Right atrium auricular region (tissue), 2 donors: Measurements from ENCODE around the gene RBCK1. TPM values are rescaled to one million over a fixed set of nuclear protein-coding genes. Genes with fewer than 3 reads are reported as not detected.
A peak's percentile ranks its signal among the peaks of the same experiment; 100 is the strongest.

Source experiments
- DNase-seq: peaks from one replicate; pipeline ENCODE4 v3.0.0-alpha.2; 2019; ENCODE audit warnings: low spot score
- H3K27ac ChIP-seq, 2 donors: fragments of 200-600 bp; sonication (generic); 1 replicate in 1 of 2; 2 replicates in 1 of 2; pipeline ENCODE4 v1.5.1; 2016 to 2019
- H3K27me3 ChIP-seq, 2 donors: fragments of 200-600 bp; sonication (generic); one replicate each; pipeline versions ENCODE4 v1.5.1 to v1.6.0; 2017 to 2019
- H3K36me3 ChIP-seq: fragments of 200-600 bp; sonication (generic); one replicate; pipeline ENCODE4 v1.5.1; 2016
- H3K4me1 ChIP-seq, 2 donors: fragments of 200-600 bp; sonication (generic); one replicate each; pipeline versions ENCODE4 v1.5.1 to v1.6.0; 2017 to 2019
- H3K4me3 ChIP-seq, 2 donors: fragments of 200-600 bp; sonication (generic); 1 replicate in 1 of 2; 2 replicates in 1 of 2; pipeline ENCODE4 v1.5.1; 2017 to 2019; ENCODE audit warnings: mild to moderate bottlenecking in 1 of 2, moderate library complexity in 1 of 2
- H3K9me3 ChIP-seq, 2 donors: fragments of 200-600 bp; sonication (generic); one replicate each; pipeline ENCODE4 v1.5.1; 2019
- CTCF ChIP-seq, 2 donors: fragments of 200-600 bp; sonication (generic); IDR thresholded peaks; one replicate each; pipeline ENCODE4 v1.5.1; 2019; ENCODE audit warnings: antibody characterized with exemption in 2 of 2
- total RNA-seq, 2 donors: library from RNA; depleted of rRNA; stranded (reverse); fragments of >200 nt; gene quantifications; one replicate each; pipeline ENCODE4 v1.1.0, GENCODE V29; 2016

The RBCK1 gene
- total RNA-seq, 2 donors from 2014 or later, result 43.6 to 48.8 TPM

GRCh38 chr20:478949-479429 lies 70.9 kb downstream of the RBCK1 start:
- H3K36me3 ChIP-seq, result peaks cover 18% of the 10 kb centered on the region
- H3K27me3 ChIP-seq, result no peaks in the 10 kb centered on the region
- no peak overlapping the region for H3K4me3 ChIP-seq
- no peaks in the 10 kb centered on the region for H3K9me3 ChIP-seq
- no peak overlapping the region for H3K27ac ChIP-seq
- H3K4me1 ChIP-seq, result no peaks in the 10 kb centered on the region
- DNase-seq, result no peak
- TF ChIP-seq CTCF (IDR thresholded peaks at IDR 0.05), result peak; percentile 31 to 76

GRCh38 chr20:479487-479886 lies 71.4 kb downstream of the RBCK1 start:
- H3K36me3 ChIP-seq, result peaks cover 22% of the 10 kb centered on the region
- no peaks in the 10 kb centered on the region for H3K9me3 ChIP-seq
- H3K4me3 ChIP-seq, result no peak overlapping the region
- no peak overlapping the region for H3K27ac ChIP-seq
- no peak for TF ChIP-seq CTCF (IDR thresholded peaks at IDR 0.05)
- peaks cover 0 to 3% of the 10 kb centered on the region in 2 donors for H3K4me1 ChIP-seq
- DNase-seq, result no peak
- H3K27me3 ChIP-seq, result no peaks in the 10 kb centered on the region

- H3K27ac ChIP-seq, result no peak overlapping the region
- H3K36me3 ChIP-seq, result peaks cover 23% of the 10 kb centered on the region
- TF ChIP-seq CTCF (IDR thresholded peaks at IDR 0.05), result no peak
Observed at GRCh38 chr20:480044-480443, 71.9 kb downstream of the RBCK1 start.

GRCh38 chr20:481167-481566 lies 73.1 kb downstream of the RBCK1 start:
- Histone ChIP-seq H3K9me3 (no peaks in the 10 kb centered on the region), H3K27ac (no peak overlapping the region), H3K36me3 (peaks cover 34% of the 10 kb centered on the region), H3K27me3 (no peaks in the 10 kb centered on the region), H3K4me3 (no peak overlapping the region), H3K4me1 (peaks cover 0 to 3% of the 10 kb centered on the region in 2 donors)
- TF ChIP-seq CTCF (IDR thresholded peaks at IDR 0.05), result no peak
- no peak for DNase-seq

More at GRCh38 chr20:480044-480443, 71.9 kb downstream of the RBCK1 start:
- no peaks in the 10 kb centered on the region for H3K9me3 ChIP-seq
- no peak for DNase-seq
- no peak overlapping the region for H3K4me3 ChIP-seq
- H3K27me3 ChIP-seq, result no peaks in the 10 kb centered on the region
- peaks cover 0 to 3% of the 10 kb centered on the region in 2 donors for H3K4me1 ChIP-seq

Other genes starting within 250 kb of the RBCK1 start
- gene DEFB128, start 218.6 kb upstream of the RBCK1 start, total RNA-seq, result not detected
- gene DEFB129, start 181.0 kb upstream of the RBCK1 start, total RNA-seq, result not detected
- not detected for gene DEFB132, start 150.6 kb upstream of the RBCK1 start, total RNA-seq
- 1 to 10 TPM; 2.4 to 3.4 TPM for gene C20orf96, start 117.5 kb upstream of the RBCK1 start, total RNA-seq
- 10 to 100 TPM; 10.2 to 14.4 TPM for gene ZCCHC3, start 110.7 kb upstream of the RBCK1 start, total RNA-seq
- 1 to 10 TPM; 5.3 TPM for gene SOX12, start 82.7 kb upstream of the RBCK1 start, total RNA-seq
- 10 to 100 TPM; 30.6 to 30.7 TPM for gene NRSN2, start 61.2 kb upstream of the RBCK1 start, total RNA-seq
- 1 to 10 TPM in 1 of 2 donors, under 1 TPM in 1; 0.33 to 4.2 TPM for gene TRIB3, start 27.5 kb upstream of the RBCK1 start, total RNA-seq
- gene TBC1D20, start 54.2 kb downstream of the RBCK1 start, total RNA-seq, result 10 to 100 TPM; 24.3 to 27.0 TPM
- gene CSNK2A1, start 135.5 kb downstream of the RBCK1 start, total RNA-seq, result 100 to 1,000 TPM in 1 of 2 donors, 10 to 100 TPM in 1; 84.5 to 125 TPM
- 1 to 10 TPM; 4.9 to 8.0 TPM for gene TCF15, start 202.0 kb downstream of the RBCK1 start, total RNA-seq
- gene SRXN1, start 244.9 kb downstream of the RBCK1 start, total RNA-seq, result 10 to 100 TPM; 41.8 to 65.4 TPM